Activated T-cell treated with anti-CD3 and anti-CD28 coated beads, Interleukin-2, amount 50 U/mL, for 1 hour (primary cell): Measurements from ENCODE around the gene STXBP4.

Experiments
- DNase-seq: peaks from one replicate; pipeline ENCODE4 v3.0.0-alpha.2; 2020

The STXBP4 gene

GRCh38 chr17:55177159-55177854, 208.7 kb downstream of the STXBP4 start:
- DNase-seq: no peak

GRCh38 chr17:55177855-55178217, 209.3 kb downstream of the STXBP4 start:
- DNase-seq: no peak

- no peak for DNase-seq
These were observed 218.6 kb downstream of the STXBP4 start for GRCh38 chr17:55186937-55187770.

- DNase-seq: no peak
These were observed 222.2 kb downstream of the STXBP4 start for GRCh38 chr17:55190748-55191147.

- no peak for DNase-seq
These were observed 230.3 kb downstream of the STXBP4 start for GRCh38 chr17:55198690-55199370.

- DNase-seq: no peak
These were observed 232.3 kb downstream of the STXBP4 start for GRCh38 chr17:55200904-55201303.

GRCh38 chr17:55201308-55201932, 232.9 kb downstream of the STXBP4 start:
- no peak for DNase-seq

- DNase-seq: no peak
These were observed 234.3 kb downstream of the STXBP4 start for GRCh38 chr17:55202896-55203295.

GRCh38 chr17:55208078-55208812, 239.7 kb downstream of the STXBP4 start:
- no peak for DNase-seq

- DNase-seq: no peak
These were observed 241.7 kb downstream of the STXBP4 start for GRCh38 chr17:55210292-55210691.

GRCh38 chr17:55212880-55213279, 244.3 kb downstream of the STXBP4 start:
- no peak for DNase-seq

- no peak for DNase-seq
These were observed 247.1 kb downstream of the STXBP4 start for GRCh38 chr17:55215711-55216110.

- no peak for DNase-seq
These were observed 248.3 kb downstream of the STXBP4 start for GRCh38 chr17:55216888-55217287.

GRCh38 chr17:55219459-55219858, 250.9 kb downstream of the STXBP4 start:
- DNase-seq: no peak

GRCh38 chr17:55219934-55220333, 251.4 kb downstream of the STXBP4 start:
- no peak for DNase-seq
